Loucy (cell line): ENCODE measurements around the gene HS6ST2.
"Not testable (repeated sequence)": the region's sequence is repeated elsewhere in the genome, so short reads cannot be mapped to it uniquely, and the experiment has no call there.

Experiments
- H2AFZ ChIP-seq: fragments of 200-600 bp; sonication (generic); 2 replicates; pipeline ENCODE4 v1.6.0; 2016; ENCODE audit warnings: antibody characterized with exemption, mild to moderate bottlenecking, low read length, moderate library complexity
- H3F3A ChIP-seq: fragments of 200-600 bp; 2 replicates; pipeline ENCODE4 v1.6.0; 2016; ENCODE audit warnings: antibody characterized with exemption, low read depth, mild to moderate bottlenecking
- H3K27me3 ChIP-seq: fragments of 200-600 bp; sonication (generic); 2 replicates; pipeline ENCODE4 v1.6.1; 2014; ENCODE audit warnings: low read length, mild to moderate bottlenecking; ENCODE audit not compliant: insufficient read depth, poor library complexity, severe bottlenecking
- H3K36me3 ChIP-seq: fragments of 200-600 bp; sonication (generic); 2 replicates; pipeline ENCODE4 v1.6.1; 2016; ENCODE audit warnings: low read length; ENCODE audit not compliant: insufficient read depth
- H3K4me1 ChIP-seq: fragments of 200-600 bp; sonication (generic); 2 replicates; pipeline ENCODE4 v1.5.1; 2014; ENCODE audit warnings: low read length, mild to moderate bottlenecking; ENCODE audit not compliant: insufficient read depth, poor library complexity, severe bottlenecking
- H3K4me2 ChIP-seq: fragments of 200-600 bp; sonication (generic); 2 replicates; pipeline ENCODE4 v1.6.0; 2014; ENCODE audit warnings: antibody characterized with exemption, low read length, low read depth, mild to moderate bottlenecking; ENCODE audit not compliant: poor library complexity, severe bottlenecking
- H3K4me3 ChIP-seq: fragments of 200-600 bp; sonication (generic); 2 replicates; pipeline ENCODE4 v1.5.1; 2014; ENCODE audit warnings: low read length, mild to moderate bottlenecking, mixed read lengths; ENCODE audit not compliant: poor library complexity, severe bottlenecking
- H3K79me2 ChIP-seq: fragments of 200-600 bp; sonication (generic); 2 replicates; pipeline ENCODE4 v1.6.1; 2014; ENCODE audit warnings: low read length; ENCODE audit not compliant: insufficient read depth
- H3K9ac ChIP-seq: fragments of 200-600 bp; sonication (generic); 2 replicates; pipeline ENCODE4 v1.6.0; 2014; ENCODE audit warnings: mild to moderate bottlenecking, low read depth, low read length, moderate library complexity; ENCODE audit not compliant: poor library complexity, severe bottlenecking
- H3K9me2 ChIP-seq: fragments of 200-600 bp; sonication (generic); replicated peaks from 2 replicates; pipeline ENCODE4 v1.6.1; 2016; ENCODE audit warnings: low read depth, low read length, mixed read lengths
- H3K9me3 ChIP-seq: fragments of 200-600 bp; sonication (generic); 2 replicates; pipeline ENCODE4 v1.6.1; 2014; ENCODE audit warnings: mild to moderate bottlenecking, antibody characterized with exemption, low read length, low read depth; ENCODE audit not compliant: insufficient read depth
- H4K20me1 ChIP-seq: fragments of 200-600 bp; sonication (generic); 2 replicates; pipeline ENCODE4 v1.6.0; 2014; ENCODE audit warnings: antibody characterized with exemption, low read length, mild to moderate bottlenecking; ENCODE audit not compliant: insufficient read depth, poor library complexity, severe bottlenecking
- EZH2phosphoT487 ChIP-seq: fragments of 200-600 bp; IDR thresholded peaks from 2 replicates; pipeline ENCODE4 v1.6.1; 2018; ENCODE audit warnings: antibody characterized with exemption, mild to moderate bottlenecking, moderate library complexity, borderline replicate concordance
- TF ChIP-seq, protein P1 (sequence below): fragments of 200-600 bp; sonication (generic); conservative IDR thresholded peaks from 2 replicates; pipeline ENCODE4 v1.5.1; 2014; ENCODE audit warnings: mild to moderate bottlenecking, antibody characterized with exemption, low read length

HS6ST2 gene

DNA sequence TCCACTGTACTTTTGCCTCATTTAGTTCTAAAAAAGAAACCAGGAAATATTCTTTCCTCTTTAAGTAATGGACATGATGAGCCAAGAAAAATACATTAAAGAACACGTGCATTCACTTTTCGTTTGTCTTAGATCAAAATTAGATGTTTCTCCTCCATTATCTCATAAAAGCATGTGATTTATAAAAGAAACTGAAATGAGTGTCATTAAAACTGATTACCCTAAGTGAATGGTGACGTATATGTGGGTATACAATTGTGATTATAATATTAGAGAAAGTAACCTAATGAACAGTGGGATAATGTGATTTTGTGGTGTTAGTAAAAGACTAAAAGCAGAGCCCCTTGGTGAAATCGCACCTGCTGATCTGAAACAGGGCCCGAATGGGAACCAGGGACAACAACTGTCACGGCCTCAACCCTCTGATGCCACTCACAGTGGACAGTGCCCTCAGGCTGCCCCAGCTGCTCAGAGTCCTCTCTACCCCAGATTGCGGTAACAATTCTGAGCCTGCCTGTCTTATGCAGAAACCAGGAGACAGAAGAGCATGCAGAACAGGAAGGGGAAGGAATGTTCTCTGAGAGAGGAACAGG, 25.7 kb upstream of the HS6ST2 start:
- no peaks in the 10 kb centered on the region for H3K36me3 ChIP-seq
- TF ChIP-seq, protein P1, sequence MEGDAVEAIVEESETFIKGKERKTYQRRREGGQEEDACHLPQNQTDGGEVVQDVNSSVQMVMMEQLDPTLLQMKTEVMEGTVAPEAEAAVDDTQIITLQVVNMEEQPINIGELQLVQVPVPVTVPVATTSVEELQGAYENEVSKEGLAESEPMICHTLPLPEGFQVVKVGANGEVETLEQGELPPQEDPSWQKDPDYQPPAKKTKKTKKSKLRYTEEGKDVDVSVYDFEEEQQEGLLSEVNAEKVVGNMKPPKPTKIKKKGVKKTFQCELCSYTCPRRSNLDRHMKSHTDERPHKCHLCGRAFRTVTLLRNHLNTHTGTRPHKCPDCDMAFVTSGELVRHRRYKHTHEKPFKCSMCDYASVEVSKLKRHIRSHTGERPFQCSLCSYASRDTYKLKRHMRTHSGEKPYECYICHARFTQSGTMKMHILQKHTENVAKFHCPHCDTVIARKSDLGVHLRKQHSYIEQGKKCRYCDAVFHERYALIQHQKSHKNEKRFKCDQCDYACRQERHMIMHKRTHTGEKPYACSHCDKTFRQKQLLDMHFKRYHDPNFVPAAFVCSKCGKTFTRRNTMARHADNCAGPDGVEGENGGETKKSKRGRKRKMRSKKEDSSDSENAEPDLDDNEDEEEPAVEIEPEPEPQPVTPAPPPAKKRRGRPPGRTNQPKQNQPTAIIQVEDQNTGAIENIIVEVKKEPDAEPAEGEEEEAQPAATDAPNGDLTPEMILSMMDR: no peak
- TF ChIP-seq EZH2phosphoT487: no peak
- no peaks in the 10 kb centered on the region for H3K27me3 ChIP-seq
- no peaks in the 10 kb centered on the region for H3K9me2 ChIP-seq
- H3K4me3 ChIP-seq: no peak overlapping the region
- H3K4me2 ChIP-seq: no peak overlapping the region
- H3K9ac ChIP-seq: no peak overlapping the region
- H3F3A ChIP-seq: no peaks in the 10 kb centered on the region
- no peaks in the 10 kb centered on the region for H3K4me1 ChIP-seq
- H3K79me2 ChIP-seq: no peaks in the 10 kb centered on the region
- H3K9me3 ChIP-seq: no peaks in the 10 kb centered on the region
- no peaks in the 10 kb centered on the region for H4K20me1 ChIP-seq
- H2AFZ ChIP-seq: no peak overlapping the region

- Histone ChIP-seq H3K4me1 (no peaks in the 10 kb centered on the region), H2AFZ (no peak overlapping the region), H3K4me3 (no peak overlapping the region), H4K20me1 (no peaks in the 10 kb centered on the region), H3K4me2 (no peak overlapping the region), H3K9ac (no peak overlapping the region), H3K9me2 (no peaks in the 10 kb centered on the region), H3K79me2 (no peaks in the 10 kb centered on the region), H3K27me3 (no peaks in the 10 kb centered on the region), H3F3A (no peaks in the 10 kb centered on the region), H3K36me3 (no peaks in the 10 kb centered on the region), H3K9me3 (no peaks in the 10 kb centered on the region)
- no peak for TF ChIP-seq EZH2phosphoT487
- TF ChIP-seq, protein P1: no peak
Measured at GRCh38 chrX:132983496-132983895, 25.1 kb upstream of the HS6ST2 start.

DNA sequence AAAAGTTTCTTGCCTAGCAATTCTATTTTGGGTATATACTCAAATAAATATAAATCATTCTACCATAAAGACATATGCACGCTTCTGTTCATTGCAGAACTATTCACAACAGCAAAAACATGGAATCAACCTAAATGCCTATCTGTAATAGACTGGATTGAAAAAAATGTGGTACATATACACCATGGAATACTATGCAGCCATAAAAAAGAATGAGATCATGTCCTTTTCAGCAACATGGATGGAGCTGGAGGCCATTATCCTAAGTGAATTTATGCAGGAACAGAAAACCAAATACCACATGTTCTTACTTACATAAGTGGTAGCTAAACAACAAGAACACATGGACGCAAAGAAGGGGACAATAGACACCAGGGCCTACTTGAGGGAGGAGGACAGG, 21.6 kb upstream of the HS6ST2 start:
- H3K9ac ChIP-seq, H3K4me2 ChIP-seq, H3K4me1 ChIP-seq, H3K9me2 ChIP-seq, H3F3A ChIP-seq, H2AFZ ChIP-seq, H3K4me3 ChIP-seq, H3K27me3 ChIP-seq, H3K79me2 ChIP-seq, H3K9me3 ChIP-seq, H4K20me1 ChIP-seq, H3K36me3 ChIP-seq: not testable (repeated sequence)

- no peaks in the 10 kb centered on the region for H3K9me2 ChIP-seq
- H3K27me3 ChIP-seq: no peaks in the 10 kb centered on the region
- no peaks in the 10 kb centered on the region for H3F3A ChIP-seq
Measured at GRCh38 chrX:132968296-132968949, 10.0 kb upstream of the HS6ST2 start.

More at GRCh38 chrX:132968296-132968949, 10.0 kb upstream of the HS6ST2 start:
- no peaks in the 10 kb centered on the region for H3K36me3 ChIP-seq
- no peaks in the 10 kb centered on the region for H3K9me3 ChIP-seq
- no peaks in the 10 kb centered on the region for H3K79me2 ChIP-seq
- H2AFZ ChIP-seq: no peak overlapping the region
- no peak overlapping the region for H3K4me3 ChIP-seq
- no peaks in the 10 kb centered on the region for H3K4me1 ChIP-seq
- no peaks in the 10 kb centered on the region for H4K20me1 ChIP-seq
- TF ChIP-seq, protein P1: no peak
- no peak for TF ChIP-seq EZH2phosphoT487
- H3K9ac ChIP-seq: no peak overlapping the region
- H3K4me2 ChIP-seq: no peak overlapping the region
